ENCODE data around the gene CENPF. TPM values are rescaled to one million over a fixed set of nuclear protein-coding genes. Genes with fewer than 3 reads are reported as not detected.

CENPF gene
- total and polyA plus RNA-seq, 9 of the 15 experiments (the other 6 are each of a cell fraction or from before 2014, with no cell fraction given), result 50.6 to 180 (median 98.3) TPM

- Histone ChIP-seq H3K27ac (ENCODE audit: extremely low read depth, low read depth, low read length) (no peak overlapping the region), H3K27me3 (ENCODE audit: control insufficient read depth in 2 of 2, insufficient read depth in 2 of 2, low read length in 2 of 2) (no peaks in the 10 kb centered on the region; a peak in 1 of 5 replicates), H3K4me2 (ENCODE audit: insufficient read depth, low read length) (no peak overlapping the region), H3K9me1 (ENCODE audit: control insufficient read depth, insufficient read depth, low read length) (no peaks in the 10 kb centered on the region), H4K20me1 (replicated peaks; ENCODE audit: control insufficient read depth, insufficient read depth, low read length) (no peaks in the 10 kb centered on the region), H3K4me1 (replicated peaks in 1 of 2; ENCODE audit: control insufficient read depth in 2 of 2, insufficient read depth in 2 of 2, low read length in 2 of 2) (no peaks in the 10 kb centered on the region), H3K9ac (ENCODE audit: insufficient read depth in 1 of 2, low read depth in 2 of 2, low read length in 2 of 2) (no peak overlapping the region), H3K36me3 (ENCODE audit: control insufficient read depth, insufficient read depth, low read length) (peaks cover 28% of the 10 kb centered on the region; the same call in 2 of the 3 replicates), H3K9me3 (replicated peaks; ENCODE audit: control insufficient read depth, insufficient read depth, low read depth, low read length) (no peaks in the 10 kb centered on the region), H3K79me2 (ENCODE audit: control insufficient read depth, insufficient read depth, low read length) (no peaks in the 10 kb centered on the region), H3K4me3 (no peak overlapping the region), H2AFZ (ENCODE audit: low read depth, low read length) (no peak overlapping the region)
- 81% methylated on average over 8 of the region's 8 CpGs for WGBS (ENCODE audit: insufficient coverage, low coverage, missing lambda C conversion rate)
- FAIRE-seq (no peak), DNase-seq (ENCODE audit: extremely low read depth in 1 of 4, low spot score in 3 of 4) (no peak), ATAC-seq (no peak)
- CTCF ChIA-PET (ENCODE audit: low intra/inter-chr PET ratio), result no interaction called here
- TF ChIP-seq CREB3 (tag; conservative IDR thresholded peaks at IDR 0.05; ENCODE audit: low read depth) (no peak), L3MBTL2 (IDR thresholded peaks at IDR 0.05) (no peak), BCLAF1 (IDR thresholded peaks at IDR 0.05; ENCODE audit: borderline replicate concordance in 1 of 2, control insufficient read depth in 1 of 2, low read depth in 2 of 2, low read length in 1 of 2) (no peak), HDAC8 (tag; IDR thresholded peaks at IDR 0.05) (no peak), SETDB1 (IDR thresholded peaks at IDR 0.05; ENCODE audit: low read length) (no peak), SMARCA5 (IDR thresholded peaks at IDR 0.05) (no peak), IRF9 (tag; IDR thresholded peaks at IDR 0.05) (no peak), PATZ1 (CRISPR knock-in tag; IDR thresholded peaks at IDR 0.05; ENCODE audit: borderline replicate concordance) (no peak), EGR1 (conservative IDR thresholded peaks at IDR 0.05) (no peak), NUFIP1 (IDR thresholded peaks at IDR 0.05; ENCODE audit: partially characterized antibody) (no peak), RCOR1 (IDR thresholded peaks at IDR 0.05; ENCODE audit: borderline replicate concordance in 1 of 2, low read depth in 2 of 2, low read length in 2 of 2) (no peak), GATAD2A (IDR thresholded peaks at IDR 0.05) (no peak)
- POLR2A ChIA-PET, result no interaction called here
- in situ Hi-C loops (cut with MboI), result no loop called here
- intact Hi-C loops (cut with micrococcal nuclease), result no loop called here
- no TSS peak for BruUV-seq (replicated peaks)
Measured at GRCh38 chr1:214673576-214673975, 70.6 kb downstream of the CENPF start.
